GM12878 (cell line): ENCODE results near the gene FCN2.

Experiments used
- CREB1 ChIP-seq: IDR thresholded peaks from 2 replicates; pipeline ENCODE4 v1.6.1; 2012; ENCODE audit warnings: low read depth, mild to moderate bottlenecking, inconsistent platforms
- CTCF ChIP-seq, 3 experiments: IDR thresholded peaks in 2 of 3; conservative IDR thresholded peaks in 1 of 3; 2 replicates each; pipeline ENCODE4 v1.5.1; 2011; ENCODE audit warnings: low read depth in 3 of 3, low read length in 3 of 3, mild to moderate bottlenecking in 3 of 3, control low read depth in 2 of 3, moderate library complexity in 2 of 3, inconsistent platforms in 1 of 3, mixed read lengths in 1 of 3; ENCODE audit not compliant: control insufficient read depth in 2 of 3, insufficient read depth in 1 of 3; ENCODE audit errors: extremely low read depth in 1 of 3
- KLF5 ChIP-seq: fragments of 450-650 bp; IDR thresholded peaks from 2 replicates; pipeline ENCODE4 v1.6.1; 2014; ENCODE audit warnings: mild to moderate bottlenecking; ENCODE audit not compliant: partially characterized antibody
- MAX ChIP-seq: IDR thresholded peaks from 2 replicates; pipeline ENCODE4 v1.6.1; 2012; ENCODE audit warnings: low read depth, low read length, improper control_type of control experiment
- NR2F1 ChIP-seq: fragments of 450-650 bp; conservative IDR thresholded peaks from 2 replicates; pipeline ENCODE4 v1.6.1; 2017; ENCODE audit warnings: mild to moderate bottlenecking
- SRF ChIP-seq, 2 experiments: IDR thresholded peaks; 2 replicates each; pipeline ENCODE4 v1.6.1; 2011; ENCODE audit warnings: low read depth in 2 of 2, low read length in 2 of 2, mild to moderate bottlenecking in 1 of 2, moderate library complexity in 1 of 2
- TCF12 ChIP-seq: IDR thresholded peaks from 2 replicates; pipeline ENCODE4 v1.6.1; 2011; ENCODE audit warnings: low read depth, mild to moderate bottlenecking, low read length
- YY1 ChIP-seq: IDR thresholded peaks from 2 replicates; pipeline ENCODE4 v1.6.1; 2011; ENCODE audit warnings: low read depth, mild to moderate bottlenecking, low read length
- ZNF274 ChIP-seq: IDR thresholded peaks from one replicate; pipeline ENCODE4 v1.8.0; 2011; ENCODE audit not compliant: insufficient read length, insufficient read depth

- TF ChIP-seq MAX (no peak), YY1 (no peak), CREB1 (no peak), CTCF (IDR thresholded peaks at IDR 0.05 in 2 of 3, conservative IDR thresholded peaks at IDR 0.05 in 1 of 3; ENCODE audit: control insufficient read depth in 2 of 3, extremely low read depth in 1 of 3, insufficient read depth in 1 of 3, low read depth in 3 of 3, low read length in 3 of 3) (no peak), TCF12 (no peak), ZNF274 (no peak), SRF (IDR thresholded peaks at IDR 0.05; ENCODE audit: low read depth in 2 of 2, low read length in 2 of 2) (no peak), NR2F1 (no peak), KLF5 (no peak)
These were observed 52.6 kb downstream of the FCN2 start for GRCh38 chr9:134933076-134933659.
